Measurements from ENCODE around the gene KRT40. TPM values are rescaled to one million over a fixed set of nuclear protein-coding genes. Genes with fewer than 3 reads are reported as not detected.

KRT40 gene
- total and polyA plus RNA-seq, 4 donors: not detected

- H3K27ac ChIP-seq (ENCODE audit: low read depth in 1 of 2, low read length in 2 of 2): no peak overlapping the region
- no peaks in the 10 kb centered on the region for H3K9me3 ChIP-seq (ENCODE audit: control insufficient read depth in 4 of 4, low read length in 3 of 4)
- H3K36me3 ChIP-seq (ENCODE audit: control insufficient read depth in 4 of 4, insufficient read depth in 3 of 4, low read depth in 1 of 4, low read length in 3 of 4): no peaks in the 10 kb centered on the region
- H3K4me1 ChIP-seq (ENCODE audit: control insufficient read depth in 4 of 4, insufficient read depth in 4 of 4, low read length in 3 of 4): no peaks in the 10 kb centered on the region
- no peaks in the 10 kb centered on the region for H3K27me3 ChIP-seq (ENCODE audit: control insufficient read depth in 4 of 4, insufficient read depth in 4 of 4, low read length in 3 of 4)
- TF ChIP-seq GABPA (IDR thresholded peaks at IDR 0.05 in 1 of 2, conservative IDR thresholded peaks at IDR 0.05 in 1 of 2) (no peak), REST (IDR thresholded peaks at IDR 0.05) (no peak), NR2F2 (IDR thresholded peaks at IDR 0.05) (no peak), RXRA (IDR thresholded peaks at IDR 0.05) (no peak), TAF1 (conservative IDR thresholded peaks at IDR 0.05) (no peak), YY1 (IDR thresholded peaks at IDR 0.05) (no peak), HNF4A (conservative IDR thresholded peaks at IDR 0.05) (no peak), HNF4G (IDR thresholded peaks at IDR 0.05) (no peak), SP1 (IDR thresholded peaks at IDR 0.05) (no peak), ATF3 (IDR thresholded peaks at IDR 0.05) (no peak), FOXA1 (IDR thresholded peaks at IDR 0.05) (no peak), EGR1 (IDR thresholded peaks at IDR 0.05; ENCODE audit: low read depth in 2 of 2) (no peak), FOXA2 (IDR thresholded peaks at IDR 0.05) (no peak), JUND (IDR thresholded peaks at IDR 0.05) (no peak), RAD21 (IDR thresholded peaks at IDR 0.05) (no peak), CTCF (IDR thresholded peaks at IDR 0.05; ENCODE audit: low read depth, low read length, missing input control) (no peak)
- TF ChIP-seq, protein P1, sequence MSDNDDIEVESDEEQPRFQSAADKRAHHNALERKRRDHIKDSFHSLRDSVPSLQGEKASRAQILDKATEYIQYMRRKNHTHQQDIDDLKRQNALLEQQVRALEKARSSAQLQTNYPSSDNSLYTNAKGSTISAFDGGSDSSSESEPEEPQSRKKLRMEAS (IDR thresholded peaks at IDR 0.05): no peak
- TF ChIP-seq, protein P2, sequence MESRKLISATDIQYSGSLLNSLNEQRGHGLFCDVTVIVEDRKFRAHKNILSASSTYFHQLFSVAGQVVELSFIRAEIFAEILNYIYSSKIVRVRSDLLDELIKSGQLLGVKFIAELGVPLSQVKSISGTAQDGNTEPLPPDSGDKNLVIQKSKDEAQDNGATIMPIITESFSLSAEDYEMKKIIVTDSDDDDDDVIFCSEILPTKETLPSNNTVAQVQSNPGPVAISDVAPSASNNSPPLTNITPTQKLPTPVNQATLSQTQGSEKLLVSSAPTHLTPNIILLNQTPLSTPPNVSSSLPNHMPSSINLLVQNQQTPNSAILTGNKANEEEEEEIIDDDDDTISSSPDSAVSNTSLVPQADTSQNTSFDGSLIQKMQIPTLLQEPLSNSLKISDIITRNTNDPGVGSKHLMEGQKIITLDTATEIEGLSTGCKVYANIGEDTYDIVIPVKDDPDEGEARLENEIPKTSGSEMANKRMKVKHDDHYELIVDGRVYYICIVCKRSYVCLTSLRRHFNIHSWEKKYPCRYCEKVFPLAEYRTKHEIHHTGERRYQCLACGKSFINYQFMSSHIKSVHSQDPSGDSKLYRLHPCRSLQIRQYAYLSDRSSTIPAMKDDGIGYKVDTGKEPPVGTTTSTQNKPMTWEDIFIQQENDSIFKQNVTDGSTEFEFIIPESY (IDR thresholded peaks at IDR 0.05): no peak
- no peak for DNase-seq (ENCODE audit: low spot score)
- H3K4me3 ChIP-seq (ENCODE audit: low read depth in 1 of 3, low read length in 3 of 3): no peak overlapping the region
- no peak overlapping the region for H3K9ac ChIP-seq (ENCODE audit: low read depth in 1 of 2, low read length in 2 of 2)
Observed at GRCh38 chr17:41010441-41010840, 26.3 kb upstream of the KRT40 start.

Measured in liver (tissue), 9 donors.